ENCODE data around the gene RYR1.

GRCh38 chr19:38545596-38545995 lies 112.1 kb downstream of the RYR1 start:
- TF ChIP-seq, protein P1, sequence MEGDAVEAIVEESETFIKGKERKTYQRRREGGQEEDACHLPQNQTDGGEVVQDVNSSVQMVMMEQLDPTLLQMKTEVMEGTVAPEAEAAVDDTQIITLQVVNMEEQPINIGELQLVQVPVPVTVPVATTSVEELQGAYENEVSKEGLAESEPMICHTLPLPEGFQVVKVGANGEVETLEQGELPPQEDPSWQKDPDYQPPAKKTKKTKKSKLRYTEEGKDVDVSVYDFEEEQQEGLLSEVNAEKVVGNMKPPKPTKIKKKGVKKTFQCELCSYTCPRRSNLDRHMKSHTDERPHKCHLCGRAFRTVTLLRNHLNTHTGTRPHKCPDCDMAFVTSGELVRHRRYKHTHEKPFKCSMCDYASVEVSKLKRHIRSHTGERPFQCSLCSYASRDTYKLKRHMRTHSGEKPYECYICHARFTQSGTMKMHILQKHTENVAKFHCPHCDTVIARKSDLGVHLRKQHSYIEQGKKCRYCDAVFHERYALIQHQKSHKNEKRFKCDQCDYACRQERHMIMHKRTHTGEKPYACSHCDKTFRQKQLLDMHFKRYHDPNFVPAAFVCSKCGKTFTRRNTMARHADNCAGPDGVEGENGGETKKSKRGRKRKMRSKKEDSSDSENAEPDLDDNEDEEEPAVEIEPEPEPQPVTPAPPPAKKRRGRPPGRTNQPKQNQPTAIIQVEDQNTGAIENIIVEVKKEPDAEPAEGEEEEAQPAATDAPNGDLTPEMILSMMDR (conservative IDR thresholded peaks at IDR 0.05) = no peak
- TF ChIP-seq ZFX (IDR thresholded peaks at IDR 0.05) = no peak

All from C4-2B (cell line).